M059J (cell line): ENCODE measurements around the gene NUTM2A. TPM values are rescaled to one million over a fixed set of nuclear protein-coding genes. Genes with fewer than 3 reads are reported as not detected.
"Not testable (repeated sequence)": the region's sequence is repeated elsewhere in the genome, so short reads cannot be mapped to it uniquely, and the experiment has no call there.

Experiments
- DNase-seq: peaks from one replicate; pipeline ENCODE4 v3.0.0-alpha.2; 2012; ENCODE audit warnings: low read depth
- total RNA-seq: library from RNA; depleted of rRNA; stranded (reverse); fragments of >200 nt; shearing (Covaris generic); gene quantifications from 2 replicates; pipeline ENCODE4 v1.2.3, GENCODE V29; 2014; rRNA removed

The NUTM2A gene
- total RNA-seq, 1 experiment from 2014 or later, result 2.4 TPM

GRCh38 chr10:87248818-87249353, 23.6 kb downstream of the NUTM2A start:
- DNase-seq, result peak; percentile 18

DNA sequence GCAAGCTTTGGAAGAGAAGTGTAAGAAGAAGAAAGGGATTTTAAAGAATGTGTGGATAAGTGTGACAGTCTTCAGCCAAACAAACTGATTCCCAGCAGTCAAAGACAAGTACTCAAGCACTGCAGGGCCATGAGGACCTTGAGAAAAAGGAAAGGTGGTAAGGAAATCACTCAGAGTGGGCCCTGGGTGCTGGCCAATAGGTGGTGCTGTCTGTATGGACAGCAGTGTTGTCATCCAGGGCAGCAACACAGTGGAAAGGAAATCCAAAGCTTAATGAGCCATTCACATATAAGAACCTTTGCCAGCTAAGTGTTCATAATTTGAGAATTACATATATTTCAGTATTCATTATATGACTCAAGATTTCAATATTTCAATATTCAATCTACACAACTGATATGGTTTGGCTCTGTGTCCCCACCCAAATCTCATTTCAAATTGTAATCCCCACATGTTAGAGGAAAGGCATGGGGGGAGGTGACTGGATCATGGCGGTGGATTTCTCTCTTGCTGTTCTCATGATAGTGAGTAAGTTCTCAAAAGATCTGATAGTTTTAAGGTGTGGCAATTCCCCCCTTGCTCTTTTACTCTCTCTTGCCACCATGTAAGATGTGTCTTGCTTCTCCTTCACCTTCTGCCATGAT, 55.6 kb downstream of the NUTM2A start:
- not testable (repeated sequence) for DNase-seq

Other genes starting within 250 kb of the NUTM2A start
- not detected in 2 replicates for gene FAM25A, start 205.2 kb upstream of the NUTM2A start, total RNA-seq
- 138 and 149 TPM in 2 replicates for gene GLUD1, start 130.6 kb upstream of the NUTM2A start, total RNA-seq
- 19.7 and 20.9 TPM in 2 replicates for gene SHLD2, start 130.2 kb upstream of the NUTM2A start, total RNA-seq
- 0.59 and 3.2 TPM in 2 replicates for gene NUTM2D, start 132.3 kb downstream of the NUTM2A start, total RNA-seq